GM12874 (cell line): ENCODE measurements around the gene RPA1.

ENCODE experiments used
- TF ChIP-seq, protein P1 (sequence below): IDR thresholded peaks from 2 replicates; pipeline ENCODE4 v1.5.1; 2011; ENCODE audit warnings: low read depth, mild to moderate bottlenecking, control low read depth, low read length, moderate library complexity; ENCODE audit not compliant: insufficient read depth

RPA1 gene

DNA sequence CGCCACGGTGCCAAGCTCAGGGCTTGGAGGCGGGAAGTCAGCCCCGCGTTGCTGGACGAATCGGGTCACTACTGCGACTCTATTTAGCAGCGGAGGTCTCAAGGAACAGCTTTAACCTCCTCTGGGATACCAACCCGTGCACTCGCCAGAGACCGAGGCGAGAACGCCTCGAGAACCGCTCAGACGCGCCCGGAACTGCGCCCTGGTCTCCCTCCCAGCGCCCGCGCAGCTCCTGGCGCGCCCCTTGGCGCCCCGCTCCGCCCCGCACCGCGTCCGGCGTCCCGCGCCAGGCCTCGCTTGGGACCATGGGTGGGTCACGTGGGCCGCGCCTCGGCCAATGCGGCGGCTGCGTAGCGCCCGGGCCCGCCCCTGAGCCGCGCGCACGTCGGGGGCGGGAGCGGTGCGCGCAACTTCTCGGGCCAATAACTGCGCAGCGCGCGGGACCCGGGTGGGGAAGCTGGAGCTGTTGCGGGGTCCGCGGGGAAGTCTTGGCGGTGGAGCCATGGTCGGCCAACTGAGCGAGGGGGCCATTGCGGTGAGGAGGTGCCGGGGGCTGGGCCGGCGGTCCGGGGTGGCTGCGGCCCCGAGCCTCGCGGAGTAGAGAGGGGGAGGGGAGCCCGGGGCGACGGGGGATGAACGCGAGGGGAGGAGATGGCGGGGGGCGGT is at the start of gene RPA1, which contains the start of gene SMYD4:
Gene RPA1, plus strand, starts transcription at position 414 of the 666 bp plus-strand sequence. Its CDS starts 89 bp downstream, at position 503.
Gene SMYD4, minus strand, starts transcription at position 311 of the 666 bp plus-strand sequence. CDS start 1,908 bp downstream, outside the sequence.
- TF ChIP-seq, protein P1, sequence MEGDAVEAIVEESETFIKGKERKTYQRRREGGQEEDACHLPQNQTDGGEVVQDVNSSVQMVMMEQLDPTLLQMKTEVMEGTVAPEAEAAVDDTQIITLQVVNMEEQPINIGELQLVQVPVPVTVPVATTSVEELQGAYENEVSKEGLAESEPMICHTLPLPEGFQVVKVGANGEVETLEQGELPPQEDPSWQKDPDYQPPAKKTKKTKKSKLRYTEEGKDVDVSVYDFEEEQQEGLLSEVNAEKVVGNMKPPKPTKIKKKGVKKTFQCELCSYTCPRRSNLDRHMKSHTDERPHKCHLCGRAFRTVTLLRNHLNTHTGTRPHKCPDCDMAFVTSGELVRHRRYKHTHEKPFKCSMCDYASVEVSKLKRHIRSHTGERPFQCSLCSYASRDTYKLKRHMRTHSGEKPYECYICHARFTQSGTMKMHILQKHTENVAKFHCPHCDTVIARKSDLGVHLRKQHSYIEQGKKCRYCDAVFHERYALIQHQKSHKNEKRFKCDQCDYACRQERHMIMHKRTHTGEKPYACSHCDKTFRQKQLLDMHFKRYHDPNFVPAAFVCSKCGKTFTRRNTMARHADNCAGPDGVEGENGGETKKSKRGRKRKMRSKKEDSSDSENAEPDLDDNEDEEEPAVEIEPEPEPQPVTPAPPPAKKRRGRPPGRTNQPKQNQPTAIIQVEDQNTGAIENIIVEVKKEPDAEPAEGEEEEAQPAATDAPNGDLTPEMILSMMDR: no peak

DNA sequence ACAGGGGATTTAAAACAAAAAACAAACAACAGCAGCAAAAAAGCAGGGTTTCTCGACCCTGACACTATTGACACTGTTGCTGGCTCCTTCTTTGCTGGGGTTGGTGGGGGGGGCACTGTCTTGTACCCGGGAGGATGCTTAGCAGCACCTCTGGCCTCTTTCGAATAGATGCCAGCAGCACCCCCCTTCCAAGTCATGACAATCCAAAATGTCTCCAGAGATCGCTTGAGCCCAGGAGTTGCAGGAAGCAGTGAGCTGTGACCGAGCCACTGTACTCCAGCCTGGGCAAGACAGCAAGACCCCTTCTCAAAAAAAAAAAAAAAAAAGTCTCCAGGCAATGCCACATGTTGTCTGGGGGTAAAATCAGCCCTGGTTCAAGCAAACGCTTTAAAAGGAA is 47.6 kb upstream of the RPA1 start:
- TF ChIP-seq, protein P1: no peak

DNA sequence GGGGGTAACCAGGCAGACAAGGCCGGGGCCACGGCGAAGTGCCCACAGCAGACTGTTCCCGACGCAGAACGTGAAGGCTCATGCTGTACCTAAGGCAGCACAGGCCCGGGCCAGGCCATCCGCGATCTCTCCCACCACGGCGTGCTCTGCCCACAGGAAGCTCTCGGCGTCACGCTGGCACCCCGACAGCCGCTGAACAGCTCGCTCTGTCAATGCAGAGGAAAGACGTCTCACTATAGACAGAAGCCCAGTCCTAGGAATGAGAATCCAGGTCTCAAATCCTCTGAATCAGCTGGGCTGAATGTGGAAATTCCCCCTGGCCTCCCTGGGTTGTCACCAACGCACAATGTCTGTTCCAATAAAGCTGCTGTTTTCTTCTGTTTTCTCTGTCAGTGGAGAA is 46.5 kb upstream of the RPA1 start:
- TF ChIP-seq, protein P1: no peak

DNA sequence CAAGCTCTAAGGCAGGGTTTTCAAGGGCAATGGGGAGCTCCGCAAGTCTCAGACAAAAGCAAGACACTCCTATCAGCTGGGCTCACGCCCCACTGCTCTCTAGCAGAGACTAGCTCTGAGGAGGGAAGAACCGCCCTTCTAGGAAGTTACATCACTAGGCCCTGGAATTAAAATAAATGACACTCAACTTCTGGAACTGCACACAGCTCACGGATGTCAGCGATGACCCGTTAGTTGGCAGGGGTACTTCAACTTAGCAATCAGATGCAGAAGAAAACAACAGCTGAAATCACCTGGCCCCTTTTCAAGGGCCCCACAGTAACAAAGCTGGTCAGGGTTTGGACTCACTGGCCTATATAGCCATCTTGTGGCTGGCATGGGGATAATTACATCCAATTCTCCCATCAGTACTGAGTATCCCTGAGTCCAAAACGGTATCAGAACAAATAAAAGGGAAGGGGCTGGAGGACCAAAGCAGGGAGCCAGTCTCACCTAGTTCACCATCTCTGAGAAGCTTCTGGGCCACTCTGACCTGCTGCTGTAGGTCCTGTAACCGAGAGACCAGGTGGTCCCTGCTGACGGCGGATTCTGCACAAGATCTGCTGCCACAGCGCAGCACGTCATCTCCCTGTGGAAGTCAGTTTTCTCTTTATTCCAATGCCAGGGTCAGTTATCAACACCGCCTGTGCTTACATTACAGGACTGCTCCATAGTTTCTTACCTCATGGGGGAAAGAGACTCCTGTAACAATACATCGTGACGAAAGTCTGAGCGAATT is 45.8 kb upstream of the RPA1 start:
- TF ChIP-seq, protein P1: no peak

DNA sequence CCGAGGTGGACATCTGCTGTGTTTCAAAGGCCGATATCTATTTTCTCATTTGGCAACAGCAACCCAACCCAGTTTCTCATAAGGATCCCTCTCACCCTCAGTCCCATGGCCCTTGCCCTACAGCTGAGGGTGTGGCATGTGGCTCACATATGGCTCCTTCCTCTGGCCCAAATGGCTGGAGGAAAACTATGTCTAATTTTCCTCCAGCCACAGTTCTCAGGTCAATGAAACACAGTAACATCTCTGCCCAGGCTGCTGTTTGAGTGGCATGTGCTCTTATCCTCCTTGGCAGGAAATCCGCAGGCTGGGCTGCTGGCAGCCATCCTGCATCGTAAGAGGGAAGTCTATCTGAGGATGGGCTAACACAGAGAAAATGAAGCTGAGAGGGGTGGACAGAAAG is 43.9 kb upstream of the RPA1 start:
- TF ChIP-seq, protein P1: no peak

DNA sequence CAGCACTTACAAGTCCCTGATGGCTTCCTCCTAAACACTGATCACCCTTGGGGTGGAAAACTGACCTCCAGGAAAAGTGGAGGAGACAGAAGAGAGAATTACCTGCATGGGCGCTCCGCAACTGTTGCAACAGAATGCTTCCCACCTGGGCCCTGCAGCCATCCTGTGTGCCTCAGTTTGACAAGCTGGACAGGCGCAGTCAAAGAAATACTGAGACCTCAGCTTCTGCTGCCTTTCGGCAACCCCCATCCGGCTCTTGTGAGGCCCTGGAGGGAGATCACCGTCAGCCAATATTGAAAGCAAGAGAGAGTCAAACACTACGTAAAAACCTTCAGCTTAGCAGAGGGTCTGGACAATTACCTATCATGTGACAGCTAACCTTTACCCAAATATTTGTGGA is 43.1 kb upstream of the RPA1 start:
- TF ChIP-seq, protein P1: no peak

DNA sequence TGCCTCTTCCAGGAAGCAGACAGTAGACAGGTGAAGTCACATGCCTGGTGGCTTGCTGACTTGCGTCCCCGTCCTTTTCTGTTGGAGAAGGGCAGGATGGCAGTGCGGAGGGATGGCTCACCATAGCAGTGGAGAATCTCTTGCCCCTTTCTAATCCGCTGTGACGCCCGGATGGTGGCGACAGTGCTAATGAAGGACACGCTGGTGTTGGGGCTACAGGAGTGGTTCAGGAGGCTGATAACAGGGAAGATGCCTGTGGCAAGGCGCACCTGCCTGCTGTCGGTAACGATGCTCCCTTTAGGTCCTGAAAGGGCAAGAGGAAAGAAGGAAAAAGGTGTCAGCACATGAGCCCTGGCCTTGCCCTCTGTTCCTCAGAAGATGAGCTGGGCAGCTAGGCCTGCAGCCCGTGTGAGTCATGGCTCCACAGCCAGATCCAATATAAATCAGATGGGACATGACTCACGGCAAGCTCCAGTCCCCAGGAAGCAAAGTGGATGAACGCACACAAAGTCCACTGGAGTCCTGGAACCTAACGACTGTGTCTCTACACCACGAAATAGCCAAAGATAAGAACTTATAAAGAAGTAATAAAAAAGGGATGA is 42.4 kb upstream of the RPA1 start:
- TF ChIP-seq, protein P1: no peak
